GM12878 (cell line): ENCODE results near the gene DCC. TPM values are rescaled to one million over a fixed set of nuclear protein-coding genes. Genes with fewer than 3 reads are reported as not detected.

Source experiments
- ATAC-seq: fragments of 200-7000 bp; cut with Tn5 transposase; 3 replicates; pipeline ENCODE4 v1.9.1; 2020; ENCODE audit warnings: mild to moderate bottlenecking, moderate library complexity
- BruUV-seq: library from RNA; stranded (reverse); fragments of 400-500 nt; replicated peaks from 2 replicates; lab custom pipeline; 2021; lab: Mats Ljungman, UMichigan
- CTCF ChIA-PET: fragments of 300-600 bp; sonication (Branson Sonifier 250); formaldehyde crosslinking; extraction: SDS; loops from one replicate; lab custom pipeline; 2021; ENCODE audit warnings: inconsistent platforms; lab: Yijun Ruan, JAX
- POLR2A ChIA-PET: fragments of 350-600 bp; formaldehyde crosslinking; extraction: SDS; loops from one replicate; lab custom pipeline; 2021; ENCODE audit warnings: inconsistent platforms; lab: Charles Lee
- RAD21 ChIA-PET: fragments of 300-600 bp; sonication (Branson Sonifier 250); formaldehyde crosslinking; loops from one replicate; lab custom pipeline; 2023; ENCODE audit warnings: antibody characterized with exemption; ENCODE audit not compliant: unreplicated experiment; lab: Charles Lee
- SMC1A ChIA-PET: fragments of 300-600 bp; sonication (Branson Sonifier 250); formaldehyde crosslinking; loops from one replicate; lab custom pipeline; 2023; ENCODE audit not compliant: unreplicated experiment, uncharacterized antibody; lab: Charles Lee
- DNase-seq: peaks from one replicate; pipeline ENCODE4 v3.0.0-alpha.2; 2011; ENCODE audit warnings: low read depth, low spot score
- FAIRE-seq: peaks from 3 replicates; lab custom pipeline; 2011; peaks lifted over from hg19 to GRCh38; lab: Jason Lieb, UNC
- H2AFZ ChIP-seq: 2 replicates; pipeline ENCODE4 v1.6.0; 2011; ENCODE audit warnings: low read depth, low read length, control low read depth; ENCODE audit not compliant: control insufficient read depth
- H3K27ac ChIP-seq: 2 replicates; pipeline ENCODE4 v1.5.1; 2011; ENCODE audit warnings: control low read depth; ENCODE audit not compliant: control insufficient read depth, insufficient read depth
- H3K27me3 ChIP-seq, 2 experiments: replicated peaks in 1 of 2; 2 replicates each; pipeline versions ENCODE4 v1.6.0 to v1.6.1; 2011; ENCODE audit warnings: low read length in 1 of 2; ENCODE audit not compliant: control insufficient read depth in 2 of 2, insufficient read depth in 2 of 2
- H3K36me3 ChIP-seq, 2 experiments: 2 replicates each; pipeline ENCODE4 v1.5.1; 2011; ENCODE audit warnings: low read length in 1 of 2; ENCODE audit not compliant: control insufficient read depth in 2 of 2, insufficient read depth in 2 of 2
- H3K4me1 ChIP-seq: 2 replicates; pipeline ENCODE4 v1.6.1; 2011; ENCODE audit warnings: mild to moderate bottlenecking, low read length, moderate library complexity, mixed read lengths; ENCODE audit not compliant: control insufficient read depth, insufficient read depth
- H3K4me2 ChIP-seq: 2 replicates; pipeline ENCODE4 v1.6.0; 2011; ENCODE audit warnings: control low read depth; ENCODE audit not compliant: control insufficient read depth, insufficient read depth
- H3K4me3 ChIP-seq: fragments of 200-600 bp; sonication (generic); 2 replicates; pipeline ENCODE4 v1.5.1; 2016
- H3K79me2 ChIP-seq: 2 replicates; pipeline ENCODE4 v1.6.0; 2011; ENCODE audit warnings: low read length; ENCODE audit not compliant: control insufficient read depth, insufficient read depth
- H3K9ac ChIP-seq: 2 replicates; pipeline ENCODE4 v1.8.0; 2011; ENCODE audit warnings: low read length, control low read depth, mixed read lengths; ENCODE audit not compliant: control insufficient read depth, insufficient read depth
- H3K9me3 ChIP-seq: replicated peaks from 3 replicates; pipeline ENCODE4 v1.5.1; 2011; ENCODE audit warnings: mild to moderate bottlenecking, low read length; ENCODE audit not compliant: control insufficient read depth, insufficient read depth
- H4K20me1 ChIP-seq: 2 replicates; pipeline ENCODE4 v1.6.0; 2011; ENCODE audit not compliant: control insufficient read depth, insufficient read depth
- CEBPZ ChIP-seq: fragments of 150-350 bp; IDR thresholded peaks from 2 replicates; pipeline ENCODE4 v1.6.1; 2016; ENCODE audit warnings: low read depth, low read length
- ELK1 ChIP-seq: IDR thresholded peaks from 2 replicates; pipeline ENCODE4 v1.6.1; 2012; ENCODE audit warnings: low read depth, low read length, improper control_type of control experiment
- ESRRA ChIP-seq: IDR thresholded peaks from 2 replicates; pipeline ENCODE4 v1.6.1; 2012; ENCODE audit warnings: mild to moderate bottlenecking, low read length, improper control_type of control experiment
- GATAD2B ChIP-seq: fragments of 450-650 bp; conservative IDR thresholded peaks from 2 replicates; pipeline ENCODE4 v1.6.1; 2017; ENCODE audit warnings: low read depth, mild to moderate bottlenecking, moderate library complexity
- NKRF ChIP-seq: fragments of 450-650 bp; conservative IDR thresholded peaks from 2 replicates; pipeline ENCODE4 v1.6.1; 2017; ENCODE audit warnings: mild to moderate bottlenecking, moderate library complexity
- PAX8 ChIP-seq: fragments of 450-650 bp; IDR thresholded peaks from 2 replicates; pipeline ENCODE4 v1.6.1; 2017; ENCODE audit warnings: mild to moderate bottlenecking, moderate library complexity
- POLR2AphosphoS2 ChIP-seq: IDR thresholded peaks from 2 replicates; pipeline ENCODE4 v1.6.1; 2011; ENCODE audit warnings: low read depth, mild to moderate bottlenecking, low read length, improper control_type of control experiment, moderate library complexity
- RCOR1 ChIP-seq: conservative IDR thresholded peaks from 2 replicates; pipeline ENCODE4 v1.6.1; 2012; ENCODE audit warnings: low read depth, low read length, improper control_type of control experiment
- RELA ChIP-seq: fragments of 450-650 bp; IDR thresholded peaks from 2 replicates; pipeline ENCODE4 v1.8.0; 2014; ENCODE audit warnings: borderline replicate concordance; ENCODE audit not compliant: partially characterized antibody
- SMARCA5 ChIP-seq: fragments of 450-650 bp; IDR thresholded peaks from 2 replicates; pipeline ENCODE4 v1.6.1; 2017; ENCODE audit warnings: mild to moderate bottlenecking
- SP1 ChIP-seq: IDR thresholded peaks from one replicate; pipeline ENCODE4 v1.6.1; 2011; ENCODE audit warnings: low read depth, low read length
- STAT1 ChIP-seq: fragments of 450-650 bp; conservative IDR thresholded peaks from 2 replicates; pipeline ENCODE4 v1.6.1; 2014; ENCODE audit warnings: antibody characterized with exemption, mild to moderate bottlenecking
- USF2 ChIP-seq: IDR thresholded peaks from 2 replicates; pipeline ENCODE4 v1.6.1; 2011; ENCODE audit warnings: low read depth, low read length, improper control_type of control experiment, borderline replicate concordance
- ZBED1 ChIP-seq: IDR thresholded peaks from 2 replicates; pipeline ENCODE4 v1.6.1; 2016; ENCODE audit warnings: borderline replicate concordance
- ZBTB33 ChIP-seq: fragments of 450-650 bp; IDR thresholded peaks from 2 replicates; pipeline ENCODE4 v1.6.1; 2017; ENCODE audit warnings: mild to moderate bottlenecking
- ZNF217 ChIP-seq: fragments of 450-650 bp; IDR thresholded peaks from 2 replicates; pipeline ENCODE4 v1.6.1; 2017; ENCODE audit warnings: antibody characterized with exemption, mild to moderate bottlenecking
- ZZZ3 ChIP-seq: IDR thresholded peaks from 2 replicates; pipeline ENCODE4 v1.6.1; 2011; ENCODE audit warnings: low read depth; ENCODE audit not compliant: control insufficient read depth, insufficient read length
- WGBS: methylation state at CpG from one replicate; pipeline ENCODE4 v1.1.6; 2016; ENCODE audit warnings: low lambda C conversion rate; ENCODE audit not compliant: insufficient replicate concordance, insufficient coverage; ENCODE audit errors: missing lambda C conversion rate; 5-methylcytosine and 5-hydroxymethylcytosine counted together
- in situ Hi-C: fragments of 300-500 bp; cut with MboI; formaldehyde crosslinking; loops from 9 replicates; pipeline ENCODE4 v1.14.3; 2018; ENCODE audit warnings: mixed read lengths
- intact Hi-C: fragments of 100-400 bp; cut with micrococcal nuclease; formaldehyde crosslinking; loops from one replicate; pipeline ENCODE4 v1.14.2; 2022; ENCODE audit not compliant: unreplicated experiment
- polyA plus RNA-seq, 11 experiments: library from polyadenylated mRNA; depleted of rRNA in 4 of 11; unstranded in 6 of 11; stranded (reverse) in 5 of 11; fragments of >200 nt; fragmentation: Nextera tagmentation in 4 of 11; fragmentation: Illumina TruSeq in 1 of 11; extraction: Ambion mirVana in 4 of 11; extraction: Trizol in 1 of 11; gene quantifications; 1 replicate in 1 of 11; 2 replicates in 10 of 11; pipeline versions ENCODE4 v1.2.1 to v1.2.3, GENCODE V29; 2011 to 2016; ENCODE audit warnings: inconsistent platforms in 2 of 11, missing spikeins in 2 of 11, low read depth in 1 of 11
- total RNA-seq, 4 experiments: library from RNA; depleted of rRNA in 3 of 4; stranded (reverse); fragments of >200 nt in 3 of 4; fragmentation: Illumina TruSeq in 1 of 4; extraction: Trizol in 1 of 4; gene quantifications; 2 replicates each; pipeline versions ENCODE4 v1.2.1 to v1.2.3, GENCODE V29; 2013 to 2021

The DCC gene
- total and polyA plus RNA-seq, 10 of the 15 experiments (the other 5 are each of a cell fraction or from before 2014, with no cell fraction given), result 0.01 TPM; not detected in 9

- no peak overlapping the region for H3K4me3 ChIP-seq
- H3K27ac ChIP-seq, result no peak overlapping the region
- BruUV-seq, result no TSS peak
- RAD21 ChIA-PET, result no interaction called here
- POLR2A ChIA-PET, result no interaction called here
- no peak overlapping the region for H3K9ac ChIP-seq
- SMC1A ChIA-PET, result no interaction called here
- no peaks in the 10 kb centered on the region for H4K20me1 ChIP-seq
- no peak for ATAC-seq
- no peak for FAIRE-seq
- intact Hi-C loops (no loop called here), in situ Hi-C loops (no loop called here)
- no peaks in the 10 kb centered on the region for H3K4me1 ChIP-seq
- WGBS, result 4% methylated on average over 2 of the region's 2 CpGs
- H2AFZ ChIP-seq, result no peak overlapping the region
- CTCF ChIA-PET, result no interaction called here
- no peak overlapping the region for H3K4me2 ChIP-seq
- no peaks in the 10 kb centered on the region for H3K79me2 ChIP-seq
- no peaks in the 10 kb centered on the region for H3K27me3 ChIP-seq
- no peak for DNase-seq
- H3K9me3 ChIP-seq, result no peaks in the 10 kb centered on the region
- H3K36me3 ChIP-seq, result no peaks in the 10 kb centered on the region
- TF ChIP-seq PAX8 (no peak), STAT1 (no peak), ZZZ3 (no peak), ZNF217 (no peak), ELK1 (no peak), ZBED1 (no peak), SP1 (no peak), CEBPZ (no peak), GATAD2B (no peak), POLR2AphosphoS2 (no peak), ZBTB33 (no peak), NKRF (no peak), RELA (no peak), SMARCA5 (no peak), ESRRA (no peak), USF2 (no peak), RCOR1 (no peak)
Observed at GRCh38 chr18:52323802-52324201, 16.2 kb upstream of the DCC start.
